Right ventricle myocardium superior (tissue), 1 donor: ENCODE data around the gene GPR132. TPM values are rescaled to one million over a fixed set of nuclear protein-coding genes. Genes with fewer than 3 reads are reported as not detected.
"Not testable (repeated sequence)": the region's sequence is repeated elsewhere in the genome, so short reads cannot be mapped to it uniquely, and the experiment has no call there.

Experiments used
- ATAC-seq: fragments of 200-7000 bp; cut with Tn5 transposase; one replicate; pipeline ENCODE4 v1.9.1; 2020; ENCODE audit warnings: mild to moderate bottlenecking; ENCODE audit not compliant: poor library complexity
- DNase-seq: peaks from one replicate; pipeline ENCODE4 v3.0.0-alpha.2; 2020
- intact Hi-C: fragments of 100-400 bp; cut with DNase I; formaldehyde crosslinking; loops from one replicate; pipeline ENCODE4 v1.11.2; 2022
- total RNA-seq: library from RNA; stranded (reverse); fragmentation: NEBNext Ultra II Directional; extraction: Animal tissue kit (Norgen Biotek cat#: 25700); gene quantifications from one replicate; pipeline ENCODE4 v1.2.1, GENCODE V29; 2021
- donor health status: DM: no; HTN: yes; CAD: no; lungs with severe emphysema.

GPR132 gene
- total RNA-seq, 1 donor from 2014 or later, result 1.3 TPM

GRCh38 chr14:105030836-105031396 is 34.3 kb downstream of the GPR132 start:
- ATAC-seq, result peak; percentile 69
- intact Hi-C loops, result no loop called here
- DNase-seq, result no peak

GRCh38 chr14:105030194-105030593 is 35.0 kb downstream of the GPR132 start:
- intact Hi-C loops, result no loop called here
- DNase-seq (no peak), ATAC-seq (no peak)

GRCh38 chr14:105029402-105029801 is 35.8 kb downstream of the GPR132 start:
- intact Hi-C loops, result no loop called here
- no peak for ATAC-seq
- DNase-seq, result no peak

- ATAC-seq (no peak), DNase-seq (no peak)
- intact Hi-C loops, result no loop called here
Measured at GRCh38 chr14:105028251-105028927, 36.8 kb downstream of the GPR132 start.

- ATAC-seq, intact Hi-C loops, DNase-seq: not testable (repeated sequence)
Measured at GRCh38 chr14:105027718-105028117, 37.5 kb downstream of the GPR132 start.

- intact Hi-C loops, result no loop called here
- ATAC-seq (no peak), DNase-seq (no peak)
Measured at GRCh38 chr14:105026802-105027563, 38.2 kb downstream of the GPR132 start.

- DNase-seq (no peak), ATAC-seq (no peak)
- intact Hi-C loops, result no loop called here
Measured at GRCh38 chr14:105026033-105026785, 39.0 kb downstream of the GPR132 start.

GRCh38 chr14:105025429-105025828 is 39.8 kb downstream of the GPR132 start:
- intact Hi-C loops, result no loop called here
- DNase-seq (no peak), ATAC-seq (no peak)

GRCh38 chr14:105023791-105024480 is 41.3 kb downstream of the GPR132 start:
- intact Hi-C loops, result loop anchor here (5.0 kb wide), 1 partner anchor 37 kb away; the partner anchor contains the start of gene CLBA1
- no peak for ATAC-seq
- DNase-seq, result no peak

GRCh38 chr14:105023144-105023543 is 42.1 kb downstream of the GPR132 start:
- no peak for DNase-seq
- intact Hi-C loops, result loop anchor here (5.0 kb wide), 1 partner anchor 36 kb away; the partner anchor contains the start of gene CLBA1
- ATAC-seq, result no peak

- ATAC-seq (no peak), DNase-seq (no peak)
- intact Hi-C loops, result loop anchor here (5.0 kb wide), 1 partner anchor 35 kb away; the partner anchor contains the start of gene CLBA1
Measured at GRCh38 chr14:105022276-105022670, 43.0 kb downstream of the GPR132 start.

GRCh38 chr14:105021656-105022275 is 43.5 kb downstream of the GPR132 start:
- no peak for ATAC-seq
- intact Hi-C loops, result loop anchor here (5.0 kb wide), 1 partner anchor 34 kb away; the partner anchor contains the start of gene CLBA1
- DNase-seq, result no peak

- peak; percentile 98 for ATAC-seq
- intact Hi-C loops, result loop anchor here (5.0 kb wide), 1 partner anchor 34 kb away; the partner anchor contains the start of gene CLBA1
- DNase-seq, result peak; percentile 98
Measured at GRCh38 chr14:105020815-105021655, 44.2 kb downstream of the GPR132 start, which contains the start of gene CDCA4. Gene CDCA4, minus strand, starts transcription at chr14:105021083. Its CDS starts 9,154 bp downstream, at chr14:105011929.

GRCh38 chr14:105019861-105020814 is 45.1 kb downstream of the GPR132 start:
- intact Hi-C loops, result loop anchor here (5.0 kb wide), 1 partner anchor 33 kb away; the partner anchor contains the start of gene CLBA1
- ATAC-seq, result no peak
- no peak for DNase-seq

GRCh38 chr14:105018414-105018813 is 46.8 kb downstream of the GPR132 start:
- ATAC-seq (no peak), DNase-seq (no peak)
- intact Hi-C loops, result no loop called here

- ATAC-seq, result no peak
- intact Hi-C loops, result no loop called here
- DNase-seq, result no peak
Measured at GRCh38 chr14:105015905-105016304, 49.3 kb downstream of the GPR132 start.
